HFFc6 (cell line): ENCODE data around the gene GTF3C5. TPM values are rescaled to one million over a fixed set of nuclear protein-coding genes. Genes with fewer than 3 reads are reported as not detected.
A peak's percentile ranks its signal among the peaks of the same experiment; 100 is the strongest.

Experiments used
- DNase-seq: peaks from one replicate; pipeline ENCODE4 v3.0.0-alpha.2; 2018
- H3K27ac Mint-ChIP-seq: 2 replicates; pipeline ENCODE4 v1.8.0; 2020; ENCODE audit warnings: mild to moderate bottlenecking, mixed read lengths
- H3K27me3 Mint-ChIP-seq: 2 replicates; pipeline ENCODE4 v1.8.0; 2021; ENCODE audit warnings: mild to moderate bottlenecking, moderate library complexity, mixed read lengths; ENCODE audit not compliant: insufficient read depth
- H3K36me3 Mint-ChIP-seq: 2 replicates; pipeline ENCODE4 v1.8.0; 2021; ENCODE audit warnings: low read depth, mixed read lengths
- H3K4me1 Mint-ChIP-seq: 2 replicates; pipeline ENCODE4 v1.8.0; 2020; ENCODE audit warnings: low read depth, mixed read lengths
- H3K4me3 Mint-ChIP-seq: 2 replicates; pipeline ENCODE4 v1.8.0; 2020; ENCODE audit warnings: mild to moderate bottlenecking, moderate library complexity, mixed read lengths
- H3K9me3 Mint-ChIP-seq: 2 replicates; pipeline ENCODE4 v1.8.0; 2020; ENCODE audit warnings: mild to moderate bottlenecking, mixed read lengths
- total RNA-seq, 6 experiments: library from RNA; stranded (reverse); fragmentation: NEBNext Ultra II Directional; extraction: Animal tissue kit (Norgen Biotek cat#: 25700); gene quantifications; 2 replicates in 1 of 6; 3 replicates in 5 of 6; pipeline ENCODE4 v1.2.3, GENCODE V29; 2021
- TF ChIP-seq, protein P1 (sequence below): fragments of 200-600 bp; sonication (generic); IDR thresholded peaks from 2 replicates; pipeline ENCODE4 v1.5.0; 2021; ENCODE audit warnings: antibody characterized with exemption, mild to moderate bottlenecking

GTF3C5 gene
- total RNA-seq, 6 experiments from 2014 or later, result 34.5 to 40.2 (median 38.4) TPM

DNA sequence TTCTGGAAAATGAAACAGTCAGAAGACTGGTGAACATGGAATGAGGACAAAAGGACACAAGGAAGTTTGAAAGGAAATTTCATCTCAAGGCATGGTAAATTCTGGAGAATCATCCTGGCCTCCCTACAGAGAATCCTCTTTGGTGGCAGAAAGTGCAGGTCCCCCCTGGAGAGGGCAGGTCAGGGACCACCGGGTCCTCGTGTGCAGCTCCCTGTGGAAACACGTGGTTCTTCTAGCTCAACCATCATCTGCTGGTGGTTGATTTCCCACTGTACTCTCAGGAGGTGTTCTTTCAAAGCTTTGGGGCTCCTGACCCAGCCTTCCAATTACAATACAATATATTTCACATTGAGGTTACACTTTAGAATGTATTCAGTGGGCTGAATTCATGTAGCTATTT is 2.6 kb upstream of the GTF3C5 start:
- Mint-ChIP-seq H3K27me3 (peaks cover 15% of the 10 kb centered on the region), H3K9me3 (peaks cover 13% of the 10 kb centered on the region), H3K36me3 (peaks cover 25% of the 10 kb centered on the region), H3K4me1 (peaks cover 23% of the 10 kb centered on the region), H3K4me3 (no peak overlapping the region), H3K27ac (no peak overlapping the region)
- no peak for DNase-seq
- TF ChIP-seq, protein P1, sequence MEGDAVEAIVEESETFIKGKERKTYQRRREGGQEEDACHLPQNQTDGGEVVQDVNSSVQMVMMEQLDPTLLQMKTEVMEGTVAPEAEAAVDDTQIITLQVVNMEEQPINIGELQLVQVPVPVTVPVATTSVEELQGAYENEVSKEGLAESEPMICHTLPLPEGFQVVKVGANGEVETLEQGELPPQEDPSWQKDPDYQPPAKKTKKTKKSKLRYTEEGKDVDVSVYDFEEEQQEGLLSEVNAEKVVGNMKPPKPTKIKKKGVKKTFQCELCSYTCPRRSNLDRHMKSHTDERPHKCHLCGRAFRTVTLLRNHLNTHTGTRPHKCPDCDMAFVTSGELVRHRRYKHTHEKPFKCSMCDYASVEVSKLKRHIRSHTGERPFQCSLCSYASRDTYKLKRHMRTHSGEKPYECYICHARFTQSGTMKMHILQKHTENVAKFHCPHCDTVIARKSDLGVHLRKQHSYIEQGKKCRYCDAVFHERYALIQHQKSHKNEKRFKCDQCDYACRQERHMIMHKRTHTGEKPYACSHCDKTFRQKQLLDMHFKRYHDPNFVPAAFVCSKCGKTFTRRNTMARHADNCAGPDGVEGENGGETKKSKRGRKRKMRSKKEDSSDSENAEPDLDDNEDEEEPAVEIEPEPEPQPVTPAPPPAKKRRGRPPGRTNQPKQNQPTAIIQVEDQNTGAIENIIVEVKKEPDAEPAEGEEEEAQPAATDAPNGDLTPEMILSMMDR, result no peak

DNA sequence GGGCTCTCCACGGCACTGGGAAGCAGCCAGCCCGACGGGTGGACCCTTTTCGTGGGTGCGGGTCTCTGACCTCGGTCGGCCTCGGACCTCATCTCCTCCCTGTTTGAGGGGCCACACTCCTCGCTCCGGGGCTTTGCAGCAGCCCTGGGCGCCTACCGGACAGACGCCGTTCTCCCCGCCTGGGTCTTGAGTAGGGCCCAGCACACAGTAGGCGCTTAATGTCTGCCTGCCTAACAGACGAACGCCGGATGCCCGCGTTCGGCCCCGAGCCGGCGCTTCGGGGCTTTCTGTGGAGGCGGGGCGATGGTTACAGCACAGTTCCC is 842 bp upstream of the GTF3C5 start:
- DNase-seq, result no peak

DNA sequence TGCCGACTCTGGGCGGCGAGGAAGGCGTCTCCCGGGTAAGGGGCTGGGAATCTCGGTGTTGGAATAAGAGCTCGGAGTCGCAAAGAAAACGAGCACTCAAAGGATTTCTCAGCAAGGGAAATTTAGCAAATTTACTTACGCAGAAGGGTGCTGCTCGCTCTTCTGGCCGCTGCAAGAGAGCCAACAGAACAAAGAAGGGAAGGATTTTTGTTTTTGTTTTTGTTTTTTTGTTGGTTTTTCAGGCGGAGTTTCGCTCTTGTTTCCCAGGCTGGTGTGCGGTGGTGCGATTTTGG is 279 bp downstream of the GTF3C5 start:
- Mint-ChIP-seq H3K36me3 (peaks cover 34% of the 10 kb centered on the region), H3K27me3 (peaks cover 8% of the 10 kb centered on the region), H3K4me3 (peak overlapping the region; percentile 96), H3K27ac (peak overlapping the region; percentile 96), H3K9me3 (peaks cover 13% of the 10 kb centered on the region), H3K4me1 (peaks cover 23% of the 10 kb centered on the region)
- TF ChIP-seq, protein P1, result no peak
- no peak for DNase-seq

More for the DNA sequence above, 842 bp upstream of the GTF3C5 start:
- TF ChIP-seq, protein P1, result no peak
- H3K4me1 Mint-ChIP-seq, result peaks cover 23% of the 10 kb centered on the region
- H3K9me3 Mint-ChIP-seq, result peaks cover 13% of the 10 kb centered on the region
- peak overlapping the region; percentile 96 for H3K4me3 Mint-ChIP-seq
- peaks cover 9% of the 10 kb centered on the region for H3K27me3 Mint-ChIP-seq
- peaks cover 34% of the 10 kb centered on the region for H3K36me3 Mint-ChIP-seq
- peak overlapping the region; percentile 96 for H3K27ac Mint-ChIP-seq

GRCh38 chr9:133031496-133031911 is 707 bp downstream of the GTF3C5 start:
- Mint-ChIP-seq H3K9me3 (peaks cover 13% of the 10 kb centered on the region), H3K36me3 (peaks cover 34% of the 10 kb centered on the region), H3K4me1 (peaks cover 23% of the 10 kb centered on the region), H3K27ac (peak overlapping the region; percentile 96), H3K27me3 (peaks cover 4% of the 10 kb centered on the region), H3K4me3 (peak overlapping the region; percentile 96)
- TF ChIP-seq, protein P1, result no peak
- DNase-seq, result no peak

DNA sequence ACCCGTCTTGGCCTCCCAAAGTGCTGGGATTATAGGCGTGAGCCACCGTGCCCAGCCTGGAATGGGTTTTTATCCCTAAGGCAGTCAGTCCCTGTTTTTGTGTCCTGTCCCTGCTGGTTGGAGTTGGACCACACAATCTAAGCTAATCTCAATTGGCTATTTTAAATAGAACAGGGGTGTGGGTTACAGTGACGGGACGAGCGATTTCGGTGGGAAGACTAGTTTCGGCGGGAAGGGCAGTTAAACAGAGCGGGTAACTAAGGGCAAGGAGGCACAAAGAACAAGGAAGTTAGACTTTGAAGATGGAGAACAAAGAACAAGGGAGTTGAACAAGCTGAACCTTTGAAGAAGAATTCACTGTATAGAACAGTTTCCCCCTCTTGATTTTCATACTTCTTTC is 1.4 kb downstream of the GTF3C5 start:
- DNase-seq, result no peak
- TF ChIP-seq, protein P1, result no peak
- Mint-ChIP-seq H3K36me3 (peaks cover 39% of the 10 kb centered on the region), H3K27me3 (peaks cover 3% of the 10 kb centered on the region; the same call in 1 of the 2 replicates), H3K4me3 (peak overlapping the region; percentile 96), H3K27ac (no peak overlapping the region), H3K9me3 (peaks cover 13% of the 10 kb centered on the region), H3K4me1 (peaks cover 23% of the 10 kb centered on the region)

GRCh38 chr9:133035669-133036068 is 4.9 kb downstream of the GTF3C5 start:
- no peak for DNase-seq
- Mint-ChIP-seq H3K4me3 (no peak overlapping the region), H3K4me1 (peaks cover 23% of the 10 kb centered on the region), H3K27me3 (no peaks in the 10 kb centered on the region), H3K27ac (no peak overlapping the region), H3K9me3 (peaks cover 13% of the 10 kb centered on the region), H3K36me3 (peaks cover 44% of the 10 kb centered on the region)
- TF ChIP-seq, protein P1, result no peak
